Upper lobe of left lung (tissue), 6 donors: ENCODE measurements around the gene PPP6R3. TPM values are rescaled to one million over a fixed set of nuclear protein-coding genes. Genes with fewer than 3 reads are reported as not detected.

ENCODE experiments used
- ATAC-seq, 2 donors: fragments of 200-7000 bp; cut with Tn5 transposase; one replicate each; pipeline ENCODE4 v1.9.1; 2022; ENCODE audit warnings: mild to moderate bottlenecking in 2 of 2, moderate library complexity in 2 of 2; ENCODE audit not compliant: low FRiP score in 2 of 2
- DNase-seq, 2 donors: peaks; one replicate each; pipeline ENCODE4 v3.0.0-alpha.2; 2019 to 2020
- H3K27ac ChIP-seq, 4 donors: fragments of 200-600 bp; sonication (generic); one replicate each; pipeline ENCODE4 v1.5.1; 2016 to 2019
- H3K27me3 ChIP-seq, 4 donors: fragments of 200-600 bp; sonication (generic); one replicate each; pipeline ENCODE4 v1.5.1; 2017 to 2019
- H3K36me3 ChIP-seq, 4 donors: fragments of 200-600 bp; sonication (generic); one replicate each; pipeline ENCODE4 v1.5.1; 2016 to 2019
- H3K4me1 ChIP-seq, 4 donors: fragments of 200-600 bp; sonication (generic); one replicate each; pipeline ENCODE4 v1.5.1; 2018 to 2019
- H3K4me3 ChIP-seq, 4 donors: fragments of 200-600 bp; sonication (generic); one replicate each; pipeline ENCODE4 v1.5.1; 2017 to 2019; ENCODE audit warnings: mild to moderate bottlenecking in 2 of 4, moderate library complexity in 1 of 4
- H3K9me3 ChIP-seq, 4 donors: fragments of 200-600 bp; sonication (generic); one replicate each; pipeline ENCODE4 v1.5.1; 2018 to 2019
- CTCF ChIP-seq, 6 experiments: fragments of 450-650 bp in 4 of 6; fragments of 200-600 bp in 2 of 6; sonication (generic) in 2 of 6; IDR thresholded peaks; one replicate each; pipeline ENCODE4 v1.5.1; 2016 to 2019; ENCODE audit warnings: antibody characterized with exemption in 6 of 6
- EP300 ChIP-seq, 4 donors: sonication (generic); formaldehyde crosslinking; IDR thresholded peaks; one replicate each; pipeline ENCODE4 v1.5.1; 2017; ENCODE audit warnings: antibody characterized with exemption in 4 of 4, control low read depth in 2 of 4
- POLR2A ChIP-seq, 4 donors: fragments of 450-650 bp; IDR thresholded peaks; one replicate each; pipeline ENCODE4 v1.5.1; 2016 to 2017; ENCODE audit warnings: antibody characterized with exemption in 4 of 4, mild to moderate bottlenecking in 2 of 4
- POLR2AphosphoS5 ChIP-seq, 2 donors: sonication (generic); formaldehyde crosslinking; IDR thresholded peaks; one replicate each; pipeline ENCODE4 v1.5.1; 2017; ENCODE audit warnings: antibody characterized with exemption in 2 of 2
- WGBS, 2 donors: methylation state at CpG; one replicate each; pipeline ENCODE4 v1.1.5; 2017 to 2018; 5-methylcytosine and 5-hydroxymethylcytosine counted together
- total RNA-seq, 6 donors: library from RNA; depleted of rRNA in 4 of 6; stranded (reverse); fragments of >200 nt in 4 of 6; gene quantifications; one replicate each; pipeline versions ENCODE4 v1.1.0 to v1.2.1, GENCODE V29; 2016 to 2021
- donor health status: DM: no; HTN: no; CAD: no; lungs with moderate emphysema.
- donor health status: DM: no; HTN: yes; CAD: no; lungs with severe emphysema.

Gene PPP6R3
- total RNA-seq, 6 donors from 2014 or later, result 75.7 to 195 (median 114) TPM

GRCh38 chr11:68521969-68522652 is 61.6 kb downstream of the PPP6R3 start:
- H3K27ac ChIP-seq, result no peak overlapping the region
- no peaks in the 10 kb centered on the region for H3K27me3 ChIP-seq
- 74 to 90% methylated on average over 4 of the region's 4 CpGs for WGBS, 2 donors
- ATAC-seq (no peak), DNase-seq (no peak)
- H3K9me3 ChIP-seq, result no peaks in the 10 kb centered on the region
- H3K36me3 ChIP-seq, result peaks cover 0 to 56% (median 31%) of the 10 kb centered on the region in 4 donors
- TF ChIP-seq POLR2A (IDR thresholded peaks at IDR 0.05) (no peak), POLR2AphosphoS5 (IDR thresholded peaks at IDR 0.05) (no peak), CTCF (IDR thresholded peaks at IDR 0.05) (no peak), EP300 (IDR thresholded peaks at IDR 0.05) (no peak)
- H3K4me1 ChIP-seq, result peaks cover 11 to 26% (median 15%) of the 10 kb centered on the region in 4 donors
- H3K4me3 ChIP-seq, result no peak overlapping the region

DNA sequence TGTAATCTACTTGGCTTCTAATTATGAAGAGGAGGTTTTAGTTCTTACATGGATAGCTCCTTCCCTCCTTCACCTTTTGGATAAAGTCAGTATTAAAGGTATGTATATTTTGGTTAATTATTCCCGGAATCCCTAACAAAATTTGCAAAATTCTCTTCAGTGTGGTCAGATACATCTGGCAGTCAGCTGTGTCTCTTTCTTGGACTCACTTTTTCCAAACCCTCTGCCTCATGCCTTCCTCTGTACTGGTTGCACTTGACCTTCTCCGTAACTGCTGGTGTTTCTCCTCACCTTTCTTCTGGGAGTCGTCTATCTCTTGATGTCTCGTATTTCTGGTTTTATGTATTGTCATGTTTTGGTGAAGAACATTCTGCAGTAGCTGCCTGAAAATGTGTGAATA is 62.5 kb downstream of the PPP6R3 start:
- Histone ChIP-seq H3K27me3 (no peaks in the 10 kb centered on the region), H3K27ac (no peak overlapping the region), H3K9me3 (no peaks in the 10 kb centered on the region), H3K4me3 (no peak overlapping the region), H3K36me3 (peaks cover 0 to 59% (median 38%) of the 10 kb centered on the region in 4 donors), H3K4me1 (peaks cover 11 to 29% (median 18%) of the 10 kb centered on the region in 4 donors)
- DNase-seq (no peak), ATAC-seq (no peak)
- no peak for TF ChIP-seq POLR2A (IDR thresholded peaks at IDR 0.05)
- TF ChIP-seq EP300 (IDR thresholded peaks at IDR 0.05), result no peak
- no peak for TF ChIP-seq CTCF (IDR thresholded peaks at IDR 0.05)
- TF ChIP-seq POLR2AphosphoS5 (IDR thresholded peaks at IDR 0.05), result no peak
- 96% methylated on average over 4 of the region's 4 CpGs for WGBS, 2 donors

DNA sequence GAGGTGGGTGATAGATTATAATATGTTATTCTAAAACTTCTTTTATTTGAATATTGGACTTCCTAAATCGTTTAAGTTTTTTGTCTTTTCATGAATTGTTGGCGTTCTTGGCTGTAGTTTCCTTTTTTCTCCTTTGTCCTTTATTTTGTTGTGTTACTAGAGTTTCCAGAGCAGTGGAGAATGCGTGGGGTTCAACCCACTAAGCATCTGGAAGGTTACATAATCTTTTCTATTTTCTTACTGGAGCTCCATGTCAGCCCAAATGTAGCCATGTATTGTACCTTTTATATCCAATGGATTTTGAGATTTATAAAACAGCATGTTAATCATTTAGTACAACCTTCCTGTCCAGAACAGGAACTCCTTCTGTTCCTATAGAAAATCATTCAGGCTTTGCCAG is 63.2 kb downstream of the PPP6R3 start:
- TF ChIP-seq CTCF (IDR thresholded peaks at IDR 0.05) (no peak), EP300 (IDR thresholded peaks at IDR 0.05) (no peak)
- peak overlapping the region in 1 of 4 donors; percentile 53 for H3K27ac ChIP-seq
- no peak overlapping the region for H3K4me3 ChIP-seq
- H3K4me1 ChIP-seq, result peaks cover 18 to 34% (median 24%) of the 10 kb centered on the region in 4 donors
- no peak for DNase-seq
- 84 to 88% methylated on average over 3 of the region's 3 CpGs for WGBS, 2 donors
- no peak for ATAC-seq
- H3K36me3 ChIP-seq, result peaks cover 0 to 59% (median 38%) of the 10 kb centered on the region in 4 donors
- no peaks in the 10 kb centered on the region for H3K27me3 ChIP-seq
- H3K9me3 ChIP-seq, result no peaks in the 10 kb centered on the region

- Histone ChIP-seq H3K4me3 (no peak overlapping the region), H3K36me3 (peaks cover 0 to 61% (median 39%) of the 10 kb centered on the region in 4 donors), H3K4me1 (peaks cover 22 to 37% (median 27%) of the 10 kb centered on the region in 4 donors), H3K9me3 (no peaks in the 10 kb centered on the region), H3K27me3 (no peaks in the 10 kb centered on the region), H3K27ac (peak overlapping the region in 2 of 4 donors; percentile 52 to 53)
- ATAC-seq (no peak), DNase-seq (no peak)
- 49 to 55% methylated on average over 2 of the region's 2 CpGs for WGBS, 2 donors
- TF ChIP-seq EP300 (IDR thresholded peaks at IDR 0.05) (no peak), POLR2A (IDR thresholded peaks at IDR 0.05) (no peak)
These were observed 63.7 kb downstream of the PPP6R3 start for GRCh38 chr11:68524213-68524612.

- DNase-seq (no peak), ATAC-seq (peak in 1 of 2 donors; percentile 40)
- no peak for TF ChIP-seq EP300 (IDR thresholded peaks at IDR 0.05)
- no peak for TF ChIP-seq POLR2AphosphoS5 (IDR thresholded peaks at IDR 0.05)
- no peak for TF ChIP-seq CTCF (IDR thresholded peaks at IDR 0.05)
- TF ChIP-seq POLR2A (IDR thresholded peaks at IDR 0.05), result no peak
- no peaks in the 10 kb centered on the region for H3K27me3 ChIP-seq
- H3K27ac ChIP-seq, result peak overlapping the region in 2 of 4 donors; percentile 52 to 53
- 60 to 69% methylated on average over 2 of the region's 2 CpGs for WGBS, 2 donors
- no peaks in the 10 kb centered on the region for H3K9me3 ChIP-seq
- H3K4me3 ChIP-seq, result no peak overlapping the region
- peaks cover 0 to 62% (median 39%) of the 10 kb centered on the region in 4 donors for H3K36me3 ChIP-seq
- peaks cover 22 to 42% (median 28%) of the 10 kb centered on the region in 4 donors for H3K4me1 ChIP-seq
These were observed 64.1 kb downstream of the PPP6R3 start for GRCh38 chr11:68524681-68525080.
